Prostate gland (tissue), 2 donors: ENCODE results near the gene RYR1. TPM values are rescaled to one million over a fixed set of nuclear protein-coding genes. Genes with fewer than 3 reads are reported as not detected.

ENCODE experiments used
- DNase-seq: peaks from one replicate; pipeline ENCODE4 v3.0.0-alpha.2; 2019; ENCODE audit warnings: low spot score
- H3K27ac ChIP-seq, 2 donors: fragments of 200-600 bp; sonication (generic); 2 replicates each; pipeline ENCODE4 v1.5.1; 2017 to 2019
- H3K27me3 ChIP-seq: fragments of 200-600 bp; sonication (generic); replicated peaks from 2 replicates; pipeline ENCODE4 v1.5.1; 2019; ENCODE audit not compliant: insufficient read depth
- H3K36me3 ChIP-seq, 2 donors: fragments of 200-600 bp; sonication (generic); 1 replicate in 1 of 2; 2 replicates in 1 of 2; pipeline versions ENCODE4 v1.5.1 to v1.8.1; 2017 to 2019
- H3K4me1 ChIP-seq: fragments of 200-600 bp; sonication (generic); replicated peaks from 2 replicates; pipeline ENCODE4 v1.5.1; 2019
- H3K4me3 ChIP-seq, 2 donors: fragments of 200-600 bp; sonication (generic); 2 replicates each; pipeline ENCODE4 v1.5.1; 2017 to 2019
- H3K9me3 ChIP-seq: fragments of 200-600 bp; sonication (generic); 2 replicates; pipeline ENCODE4 v1.5.1; 2017
- POLR2A ChIP-seq: fragments of 450-650 bp; IDR thresholded peaks from one replicate; pipeline ENCODE4 v1.6.1; 2016; ENCODE audit warnings: antibody characterized with exemption, mild to moderate bottlenecking
- POLR2AphosphoS5 ChIP-seq: sonication (generic); formaldehyde crosslinking; IDR thresholded peaks from one replicate; pipeline ENCODE4 v1.6.1; 2017; ENCODE audit warnings: antibody characterized with exemption
- WGBS: methylation state at CpG from one replicate; pipeline ENCODE4 v1.1.5; 2018; 5-methylcytosine and 5-hydroxymethylcytosine counted together
- intact Hi-C: fragments of 100-400 bp; cut with DNase I; formaldehyde crosslinking; loops from one replicate; pipeline ENCODE4 v1.14.2; 2022
- total RNA-seq, 2 donors: library from RNA; depleted of rRNA; stranded (reverse); fragments of >200 nt; gene quantifications; one replicate each; pipeline ENCODE4 v1.1.0, GENCODE V29; 2016
- TF ChIP-seq, protein P1 (sequence below), 4 experiments: fragments of 200-600 bp in 2 of 4; fragments of 450-650 bp in 2 of 4; sonication (generic) in 2 of 4; IDR thresholded peaks; 1 replicate in 3 of 4; 2 replicates in 1 of 4; pipeline ENCODE4 v1.5.1; 2016 to 2019; ENCODE audit warnings: antibody characterized with exemption in 4 of 4, mild to moderate bottlenecking in 2 of 4, moderate library complexity in 2 of 4

RYR1 gene
- total RNA-seq, 2 donors from 2014 or later = 5.7 to 8.6 TPM

DNA sequence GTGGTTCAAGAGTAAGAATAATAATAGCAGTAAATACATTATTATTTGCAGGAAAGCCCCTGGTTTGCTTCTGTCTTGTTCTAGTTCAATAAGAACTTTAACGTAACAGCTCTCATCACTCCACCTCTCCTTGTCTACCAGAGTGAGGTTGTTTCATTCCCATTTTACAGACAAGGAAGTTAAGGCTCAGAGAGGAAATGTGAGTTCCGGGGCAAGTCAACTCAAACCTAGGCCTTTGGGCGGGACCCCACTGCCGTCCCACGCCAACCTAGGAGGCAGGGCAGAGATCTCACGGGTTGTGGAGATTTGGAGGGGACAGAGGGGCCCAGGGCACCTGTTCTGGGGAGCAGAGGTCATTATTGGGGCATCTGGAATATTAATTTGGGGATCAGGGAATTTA, 182.8 kb downstream of the RYR1 start:
- DNase-seq = no peak
- H3K27ac ChIP-seq = no peak overlapping the region
- H3K36me3 ChIP-seq = peaks cover 0 to 4% of the 10 kb centered on the region in 2 donors
- no peak overlapping the region for H3K4me3 ChIP-seq
- intact Hi-C loops = loop anchor here (5.0 kb wide), 2 partner anchors 214 to 231 kb away; partner anchors contain the start of genes FAM98C and HNRNPL
- H3K4me1 ChIP-seq = peaks cover 2% of the 10 kb centered on the region
- 89% methylated on average over 6 of the region's 6 CpGs for WGBS
- H3K9me3 ChIP-seq = no peaks in the 10 kb centered on the region
- H3K27me3 ChIP-seq = no peaks in the 10 kb centered on the region
- TF ChIP-seq, protein P1, sequence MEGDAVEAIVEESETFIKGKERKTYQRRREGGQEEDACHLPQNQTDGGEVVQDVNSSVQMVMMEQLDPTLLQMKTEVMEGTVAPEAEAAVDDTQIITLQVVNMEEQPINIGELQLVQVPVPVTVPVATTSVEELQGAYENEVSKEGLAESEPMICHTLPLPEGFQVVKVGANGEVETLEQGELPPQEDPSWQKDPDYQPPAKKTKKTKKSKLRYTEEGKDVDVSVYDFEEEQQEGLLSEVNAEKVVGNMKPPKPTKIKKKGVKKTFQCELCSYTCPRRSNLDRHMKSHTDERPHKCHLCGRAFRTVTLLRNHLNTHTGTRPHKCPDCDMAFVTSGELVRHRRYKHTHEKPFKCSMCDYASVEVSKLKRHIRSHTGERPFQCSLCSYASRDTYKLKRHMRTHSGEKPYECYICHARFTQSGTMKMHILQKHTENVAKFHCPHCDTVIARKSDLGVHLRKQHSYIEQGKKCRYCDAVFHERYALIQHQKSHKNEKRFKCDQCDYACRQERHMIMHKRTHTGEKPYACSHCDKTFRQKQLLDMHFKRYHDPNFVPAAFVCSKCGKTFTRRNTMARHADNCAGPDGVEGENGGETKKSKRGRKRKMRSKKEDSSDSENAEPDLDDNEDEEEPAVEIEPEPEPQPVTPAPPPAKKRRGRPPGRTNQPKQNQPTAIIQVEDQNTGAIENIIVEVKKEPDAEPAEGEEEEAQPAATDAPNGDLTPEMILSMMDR (IDR thresholded peaks at IDR 0.05) = no peak
- TF ChIP-seq POLR2A (no peak), POLR2AphosphoS5 (no peak)

DNA sequence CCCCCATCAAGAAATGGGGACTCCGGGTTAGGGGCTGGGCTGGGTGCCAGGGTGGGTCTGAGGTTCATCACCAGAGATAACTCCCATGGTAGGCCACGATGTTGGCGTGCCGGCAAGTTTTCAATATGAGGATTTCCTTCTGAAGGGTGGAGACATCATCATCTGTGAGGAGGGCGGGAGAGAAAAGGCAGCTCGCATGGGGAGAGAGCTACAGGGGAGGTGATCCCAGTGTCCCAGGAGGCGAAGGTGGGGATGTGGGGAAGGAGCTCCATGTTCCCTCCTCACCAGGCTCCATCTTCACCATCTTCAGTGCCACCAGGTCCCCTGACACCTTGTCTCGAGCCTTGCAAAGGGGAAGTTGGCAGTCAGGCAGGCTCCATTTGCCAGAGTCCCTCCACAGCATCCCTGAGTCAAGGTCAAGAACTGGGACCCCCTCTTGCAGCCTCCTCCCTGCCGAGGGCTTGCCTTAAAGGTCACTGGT, 183.8 kb downstream of the RYR1 start:
- intact Hi-C loops = loop anchor here (5.0 kb wide), 2 partner anchors 215 to 230 kb away; partner anchors contain the start of genes FAM98C and HNRNPL

DNA sequence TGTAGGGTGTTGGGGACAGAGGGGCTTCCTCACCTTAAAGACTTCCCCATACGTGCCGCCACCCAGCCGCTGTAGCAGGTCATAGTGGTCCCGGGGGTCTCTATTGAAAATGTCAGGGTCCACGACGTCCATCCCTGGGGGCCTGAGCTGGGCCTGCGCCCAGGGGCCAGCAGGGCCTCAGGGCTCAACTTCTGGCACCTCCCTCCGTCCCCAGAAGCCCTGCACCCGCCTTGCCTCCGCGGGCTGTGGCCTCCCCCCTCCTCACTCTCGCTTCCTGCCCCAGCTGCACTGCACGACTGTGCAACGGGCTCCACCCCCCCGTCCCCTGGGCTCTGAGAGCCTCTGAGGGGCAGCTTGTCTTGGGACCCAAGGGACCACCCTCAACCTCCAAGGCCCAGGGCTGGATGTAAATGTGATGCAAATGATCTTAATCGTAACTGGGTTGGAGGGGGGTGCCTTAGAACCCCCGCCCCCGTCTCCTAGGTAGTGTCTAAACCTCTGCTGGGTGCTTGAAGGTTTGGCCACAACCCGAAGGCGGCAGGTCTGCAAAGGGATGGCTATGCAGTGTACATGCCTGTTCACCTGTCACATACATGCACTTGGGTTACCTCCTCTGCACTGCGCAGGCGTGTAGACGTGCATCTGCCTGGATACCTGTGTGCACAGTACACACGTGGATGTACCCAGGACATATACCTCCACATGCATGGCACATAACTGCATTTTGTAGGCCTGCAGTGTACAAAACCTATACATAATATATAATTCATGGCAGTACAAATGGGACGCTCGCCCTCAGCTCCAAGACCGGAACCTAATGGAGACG, 184.5 kb downstream of the RYR1 start, which contains the start of gene MAP4K1:
Gene MAP4K1, minus strand, starts transcription at position 190 of the 826 bp plus-strand sequence. Its CDS starts 58 bp downstream, at position 132.
- no peaks in the 10 kb centered on the region for H3K27me3 ChIP-seq
- H3K4me3 ChIP-seq = peak within 1 kb of the TSS; percentile 58 to 75
- WGBS = 22% methylated on average over 28 of the region's 28 CpGs
- peak within 1 kb of the TSS; percentile 52 to 59 for H3K27ac ChIP-seq
- intact Hi-C loops = loop anchor here (5.0 kb wide), 2 partner anchors 216 to 229 kb away; partner anchors contain the start of genes FAM98C and HNRNPL
- H3K4me1 ChIP-seq = peaks cover 2% of the 10 kb centered on the region
- DNase-seq = peak; percentile 22
- H3K9me3 ChIP-seq = no peaks in the 10 kb centered on the region
- TF ChIP-seq POLR2A (no peak), POLR2AphosphoS5 (no peak)
- H3K36me3 ChIP-seq = peaks cover 0 to 4% of the 10 kb centered on the region in 2 donors

More for the DNA sequence above, 183.8 kb downstream of the RYR1 start:
- no peak for DNase-seq
- 72% methylated on average over 9 of the region's 9 CpGs for WGBS
- no peak overlapping the region for H3K4me3 ChIP-seq
- H3K4me1 ChIP-seq = peaks cover 2% of the 10 kb centered on the region
- H3K27me3 ChIP-seq = no peaks in the 10 kb centered on the region
- H3K36me3 ChIP-seq = peaks cover 0 to 4% of the 10 kb centered on the region in 2 donors
- H3K9me3 ChIP-seq = no peaks in the 10 kb centered on the region
- TF ChIP-seq, protein P1 (IDR thresholded peaks at IDR 0.05) = no peak
- TF ChIP-seq POLR2A = no peak
- no peak for TF ChIP-seq POLR2AphosphoS5
- no peak overlapping the region for H3K27ac ChIP-seq

DNA sequence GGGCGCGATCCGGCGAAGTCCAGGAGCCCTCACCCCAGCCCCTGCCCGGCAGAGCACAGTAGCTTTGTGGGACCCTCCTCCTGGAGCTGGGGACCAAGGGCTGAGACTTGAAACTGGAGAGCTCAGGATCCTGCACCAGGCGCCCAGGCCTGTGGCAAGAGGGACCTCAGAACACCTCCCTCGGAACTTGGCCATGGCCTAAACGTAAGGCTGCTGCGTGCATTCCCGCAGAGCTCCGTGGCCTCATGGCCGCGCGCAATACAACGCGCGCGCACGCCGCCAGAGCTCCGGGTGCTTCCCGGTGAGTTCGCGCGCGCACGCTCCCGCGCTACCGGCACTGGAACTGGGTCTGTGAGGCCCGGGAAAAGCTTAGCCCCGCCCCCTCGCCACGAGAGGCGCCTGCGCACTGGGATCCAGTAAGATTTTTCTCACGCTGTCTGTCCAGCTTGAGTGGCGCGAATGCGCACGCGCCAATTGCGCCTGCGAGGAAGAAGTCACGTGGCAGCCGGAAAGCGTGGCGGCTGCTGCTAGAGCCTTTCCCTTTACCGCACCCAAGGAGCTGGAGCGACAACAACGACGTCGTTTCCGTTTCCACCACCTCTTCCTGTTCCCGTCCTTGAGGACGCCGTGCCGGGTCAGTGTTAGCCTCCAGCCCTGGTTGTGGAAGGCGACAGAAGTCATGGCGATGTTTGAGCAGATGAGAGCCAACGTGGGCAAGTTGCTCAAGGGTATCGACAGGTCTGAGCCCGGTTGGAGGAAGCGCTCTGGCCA, 185.3 kb downstream of the RYR1 start, which contains the start of gene EIF3K:
Gene EIF3K, plus strand, starts transcription at position 599 of the 771 bp plus-strand sequence. Its CDS starts 81 bp downstream, at position 680.
- intact Hi-C loops = loop anchor here (5.0 kb wide), 2 partner anchors 216 to 229 kb away; partner anchors contain the start of genes FAM98C and HNRNPL
- Histone ChIP-seq H3K4me1 (peaks cover 2% of the 10 kb centered on the region), H3K27ac (peak within 1 kb of the TSS; percentile 52 to 70), H3K36me3 (peaks cover 0 to 4% of the 10 kb centered on the region in 2 donors), H3K27me3 (no peaks in the 10 kb centered on the region), H3K9me3 (no peaks in the 10 kb centered on the region), H3K4me3 (peak within 1 kb of the TSS; percentile 58 to 75)
- WGBS = under 1% methylated on average over 64 of the region's 64 CpGs
- TF ChIP-seq, protein P1 (IDR thresholded peaks at IDR 0.05) = peak in 2 of 4 experiments; percentile 11 to 29
- TF ChIP-seq POLR2A = peak; percentile 51
- TF ChIP-seq POLR2AphosphoS5 = peak; percentile 100
- peak; percentile 98 for DNase-seq
